Measurements from ENCODE around the gene MCM6. TPM values are rescaled to one million over a fixed set of nuclear protein-coding genes. Genes with fewer than 3 reads are reported as not detected.
A peak's percentile ranks its signal among the peaks of the same experiment; 100 is the strongest.

MCM6 gene
- polyA plus RNA-seq, 3 donors = 1.3 to 2.2 (median 1.7) TPM

- H3K36me3 ChIP-seq (replicated peaks in 1 of 2; ENCODE audit: control insufficient read depth in 1 of 2, insufficient read depth in 2 of 2, low read length in 2 of 2) = peaks cover 20 to 69% of the 10 kb centered on the region in 2 donors
- Mint-ChIP-seq H3K36me3 (peaks cover 48 to 72% of the 10 kb centered on the region in 2 donors), H3K9me3 (no peaks in the 10 kb centered on the region)
Measured at GRCh38 chr2:135851858-135852257, 24.4 kb downstream of the MCM6 start.

GRCh38 chr2:135850892-135851668, 25.2 kb downstream of the MCM6 start:
- intact Hi-C loops (cut with micrococcal nuclease) = no loop called here
- H3K4me2 ChIP-seq (replicated peaks; ENCODE audit: extremely low read depth, low read length, poor library complexity, severe bottlenecking) = no peak overlapping the region
- no peak for DNase-seq
- H3K4me3 ChIP-seq (replicated peaks in 1 of 3; ENCODE audit: low read depth in 2 of 3, low read length in 3 of 3) = no peak overlapping the region
- Mint-ChIP-seq H3K27me3 (ENCODE audit: low read depth in 3 of 3) (no peaks in the 10 kb centered on the region), H3K36me3 (peaks cover 45 to 70% of the 10 kb centered on the region in 2 donors), H3K27ac (peak overlapping the region in 1 of 7 donors; percentile 73), H3K9me3 (no peaks in the 10 kb centered on the region), H3K4me3 (no peak overlapping the region), H3K4me1 (no peaks in the 10 kb centered on the region)
- H3K36me3 ChIP-seq (replicated peaks in 1 of 2; ENCODE audit: control insufficient read depth in 1 of 2, insufficient read depth in 2 of 2, low read length in 2 of 2) = peaks cover 21 to 67% of the 10 kb centered on the region in 2 donors
- H3K27me3 ChIP-seq (ENCODE audit: control insufficient read depth in 2 of 2, insufficient read depth in 2 of 2, low read length in 2 of 2) = no peaks in the 10 kb centered on the region
- H3K4me1 ChIP-seq (ENCODE audit: control insufficient read depth in 1 of 2, insufficient read depth in 2 of 2, low read length in 2 of 2) = no peaks in the 10 kb centered on the region
- no peak for TF ChIP-seq CTCF (IDR thresholded peaks at IDR 0.05)
- 82% methylated on average over 7 of the region's 17 CpGs for WGBS (ENCODE audit: insufficient coverage)
- no peaks in the 10 kb centered on the region for H4K20me1 ChIP-seq (ENCODE audit: insufficient read depth, low read length)
- no peak overlapping the region for H3K27ac ChIP-seq (ENCODE audit: low read depth in 1 of 2, low read length in 2 of 2)
- H3K9ac ChIP-seq (ENCODE audit: insufficient read depth, low read length, poor library complexity, severe bottlenecking) = no peak overlapping the region
- no peaks in the 10 kb centered on the region for H3K9me3 ChIP-seq (replicated peaks in 1 of 2; ENCODE audit: control insufficient read depth in 1 of 2, insufficient read depth in 1 of 2, low read length in 2 of 2)
- H3K79me2 ChIP-seq (ENCODE audit: insufficient read depth, low read length) = no peaks in the 10 kb centered on the region
- H2AFZ ChIP-seq (ENCODE audit: insufficient read depth, low read depth, low read length, poor library complexity, severe bottlenecking) = no peak overlapping the region

More at GRCh38 chr2:135851858-135852257, 24.4 kb downstream of the MCM6 start:
- TF ChIP-seq CTCF (IDR thresholded peaks at IDR 0.05) = no peak
- Mint-ChIP-seq H3K27ac (peak overlapping the region in 1 of 7 donors; percentile 80), H3K27me3 (ENCODE audit: low read depth in 3 of 3) (no peaks in the 10 kb centered on the region), H3K4me3 (no peak overlapping the region), H3K4me1 (no peaks in the 10 kb centered on the region)
- no peak for DNase-seq
- Histone ChIP-seq H3K9ac (ENCODE audit: insufficient read depth, low read length, poor library complexity, severe bottlenecking) (no peak overlapping the region), H3K27ac (ENCODE audit: low read depth in 1 of 2, low read length in 2 of 2) (no peak overlapping the region), H3K4me1 (ENCODE audit: control insufficient read depth in 1 of 2, insufficient read depth in 2 of 2, low read length in 2 of 2) (no peaks in the 10 kb centered on the region), H3K79me2 (ENCODE audit: insufficient read depth, low read length) (no peaks in the 10 kb centered on the region), H4K20me1 (ENCODE audit: insufficient read depth, low read length) (no peaks in the 10 kb centered on the region), H3K4me3 (replicated peaks in 1 of 3; ENCODE audit: low read depth in 2 of 3, low read length in 3 of 3) (no peak overlapping the region), H3K9me3 (replicated peaks in 1 of 2; ENCODE audit: control insufficient read depth in 1 of 2, insufficient read depth in 1 of 2, low read length in 2 of 2) (no peaks in the 10 kb centered on the region), H3K4me2 (replicated peaks; ENCODE audit: extremely low read depth, low read length, poor library complexity, severe bottlenecking) (no peak overlapping the region), H3K27me3 (ENCODE audit: control insufficient read depth in 2 of 2, insufficient read depth in 2 of 2, low read length in 2 of 2) (no peaks in the 10 kb centered on the region), H2AFZ (ENCODE audit: insufficient read depth, low read depth, low read length, poor library complexity, severe bottlenecking) (no peak overlapping the region)
- intact Hi-C loops (cut with micrococcal nuclease) = no loop called here

All from CD14-positive monocyte (primary cell).